Panc1 (cell line): ENCODE results near the gene NFATC1.

Experiments used
- CTCF ChIP-seq: fragments of 450-650 bp; IDR thresholded peaks from 2 replicates; pipeline ENCODE4 v1.5.1; 2017; ENCODE audit warnings: mild to moderate bottlenecking
- POLR2AphosphoS5 ChIP-seq: IDR thresholded peaks from 2 replicates; pipeline ENCODE4 v1.6.1; 2012; ENCODE audit warnings: mild to moderate bottlenecking, low read depth, low read length, moderate library complexity
- SIN3A ChIP-seq: IDR thresholded peaks from 2 replicates; pipeline ENCODE4 v1.6.1; 2012; ENCODE audit warnings: low read depth, mild to moderate bottlenecking, low read length, moderate library complexity, borderline replicate concordance; ENCODE audit not compliant: insufficient read depth
- TCF7L2 ChIP-seq: IDR thresholded peaks from 2 replicates; pipeline ENCODE4 v1.6.1; 2011; ENCODE audit warnings: mild to moderate bottlenecking, low read depth, low read length, inconsistent platforms

- TF ChIP-seq TCF7L2, result no peak
- TF ChIP-seq CTCF, result no peak
- TF ChIP-seq POLR2AphosphoS5, result no peak
- TF ChIP-seq SIN3A, result no peak
These were observed 142.9 kb downstream of the NFATC1 start for GRCh38 chr18:79538635-79539034.
